ENCODE measurements around the gene CCAR1.
"Not testable (repeated sequence)": the region's sequence is repeated elsewhere in the genome, so short reads cannot be mapped to it uniquely, and the experiment has no call there.

CCAR1 gene

GRCh38 chr10:68756766-68757165 lies 35.7 kb downstream of the CCAR1 start:
- DNase-seq (ENCODE audit: low read depth) = no peak

GRCh38 chr10:68759223-68759863 lies 38.3 kb downstream of the CCAR1 start:
- DNase-seq (ENCODE audit: low read depth) = no peak

GRCh38 chr10:68759967-68760366 lies 38.9 kb downstream of the CCAR1 start:
- no peak for DNase-seq (ENCODE audit: low read depth)

- DNase-seq (ENCODE audit: low read depth) = not testable (repeated sequence)
These were observed 46.4 kb downstream of the CCAR1 start for GRCh38 chr10:68767407-68767806.

GRCh38 chr10:68781613-68782574 lies 60.9 kb downstream of the CCAR1 start:
- DNase-seq (ENCODE audit: low read depth) = no peak

- DNase-seq (ENCODE audit: low read depth) = peak; percentile 9
These were observed 63.4 kb downstream of the CCAR1 start for GRCh38 chr10:68784476-68784875.

GRCh38 chr10:68787813-68788212 lies 66.8 kb downstream of the CCAR1 start:
- DNase-seq (ENCODE audit: low read depth) = no peak

GRCh38 chr10:68790476-68790875 lies 69.4 kb downstream of the CCAR1 start:
- DNase-seq (ENCODE audit: low read depth) = no peak

GRCh38 chr10:68792115-68792514 lies 71.1 kb downstream of the CCAR1 start:
- peak; percentile 18 for DNase-seq (ENCODE audit: low read depth)

- DNase-seq (ENCODE audit: low read depth) = no peak
These were observed 75.0 kb downstream of the CCAR1 start for GRCh38 chr10:68795886-68796532.

- DNase-seq (ENCODE audit: low read depth) = peak; percentile 54
These were observed 75.6 kb downstream of the CCAR1 start for GRCh38 chr10:68796605-68797004.

- peak; percentile 9 for DNase-seq (ENCODE audit: low read depth)
These were observed 79.2 kb downstream of the CCAR1 start for GRCh38 chr10:68800211-68800610.

- no peak for DNase-seq (ENCODE audit: low read depth)
These were observed 83.7 kb downstream of the CCAR1 start for GRCh38 chr10:68804692-68805091.

GRCh38 chr10:68810830-68811229 lies 89.8 kb downstream of the CCAR1 start:
- not testable (repeated sequence) for DNase-seq (ENCODE audit: low read depth)

- no peak for DNase-seq (ENCODE audit: low read depth)
These were observed 90.4 kb downstream of the CCAR1 start for GRCh38 chr10:68811314-68812009.

GRCh38 chr10:68812420-68812819 lies 91.4 kb downstream of the CCAR1 start:
- no peak for DNase-seq (ENCODE audit: low read depth)

- DNase-seq (ENCODE audit: low read depth) = no peak
These were observed 92.5 kb downstream of the CCAR1 start for GRCh38 chr10:68813559-68813958.

- DNase-seq (ENCODE audit: low read depth) = no peak
These were observed 95.9 kb downstream of the CCAR1 start for GRCh38 chr10:68816796-68817412.

- DNase-seq (ENCODE audit: low read depth) = not testable (repeated sequence)
These were observed 99.3 kb downstream of the CCAR1 start for GRCh38 chr10:68820359-68820758.

- DNase-seq (ENCODE audit: low read depth) = not testable (repeated sequence)
These were observed 101.6 kb downstream of the CCAR1 start for GRCh38 chr10:68822626-68823025.

GRCh38 chr10:68826764-68827591 lies 105.9 kb downstream of the CCAR1 start, which contains the start of gene STOX1:
TSS of gene STOX1 (plus strand) at chr10:68827531. CDS start at chr10:68827624, 93 bp downstream.
- peak; percentile 64 for DNase-seq (ENCODE audit: low read depth)
